Gastrocnemius medialis (tissue), 4 donors: ENCODE data around the gene ZDHHC13.

Source experiments
- POLR2A ChIP-seq, 2 donors: fragments of 450-650 bp; IDR thresholded peaks; one replicate each; pipeline ENCODE4 v1.6.1; 2017; ENCODE audit warnings: antibody characterized with exemption in 2 of 2, mild to moderate bottlenecking in 2 of 2, moderate library complexity in 2 of 2
- TF ChIP-seq, protein P1 (sequence below), 5 experiments: fragments of 450-650 bp in 3 of 5; fragments of 200-600 bp in 2 of 5; sonication (generic) in 2 of 5; IDR thresholded peaks in 4 of 5; conservative IDR thresholded peaks in 1 of 5; 1 replicate in 4 of 5; 2 replicates in 1 of 5; pipeline ENCODE4 v1.5.1; 2016 to 2019; ENCODE audit warnings: antibody characterized with exemption in 5 of 5, mild to moderate bottlenecking in 3 of 5, moderate library complexity in 3 of 5

DNA sequence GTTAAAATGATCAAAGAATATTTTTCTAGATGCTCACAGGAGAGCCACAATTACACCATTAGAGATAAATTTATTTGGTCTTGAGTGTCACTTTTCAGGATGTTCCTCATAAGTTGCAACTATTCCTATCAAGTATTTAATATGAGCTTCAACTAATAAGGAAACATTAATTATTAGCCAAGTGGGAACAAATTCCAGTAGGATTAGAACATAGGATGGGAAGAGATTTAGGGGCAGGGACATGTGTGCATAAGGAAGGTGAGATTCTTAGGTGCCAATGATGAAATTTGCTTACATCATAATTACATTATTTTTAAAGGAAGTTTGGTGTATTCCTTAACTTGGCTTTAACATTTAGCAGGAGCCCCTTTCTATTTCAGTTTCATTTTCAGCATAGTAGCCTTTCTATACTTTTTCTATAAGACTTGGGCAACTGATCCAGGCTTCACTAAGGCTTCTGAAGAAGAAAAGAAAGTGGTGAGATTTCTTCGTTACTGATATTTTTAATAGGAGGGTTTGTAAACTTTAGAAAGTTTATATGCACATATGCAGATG lies 46.1 kb downstream of the ZDHHC13 start:
- TF ChIP-seq, protein P1, sequence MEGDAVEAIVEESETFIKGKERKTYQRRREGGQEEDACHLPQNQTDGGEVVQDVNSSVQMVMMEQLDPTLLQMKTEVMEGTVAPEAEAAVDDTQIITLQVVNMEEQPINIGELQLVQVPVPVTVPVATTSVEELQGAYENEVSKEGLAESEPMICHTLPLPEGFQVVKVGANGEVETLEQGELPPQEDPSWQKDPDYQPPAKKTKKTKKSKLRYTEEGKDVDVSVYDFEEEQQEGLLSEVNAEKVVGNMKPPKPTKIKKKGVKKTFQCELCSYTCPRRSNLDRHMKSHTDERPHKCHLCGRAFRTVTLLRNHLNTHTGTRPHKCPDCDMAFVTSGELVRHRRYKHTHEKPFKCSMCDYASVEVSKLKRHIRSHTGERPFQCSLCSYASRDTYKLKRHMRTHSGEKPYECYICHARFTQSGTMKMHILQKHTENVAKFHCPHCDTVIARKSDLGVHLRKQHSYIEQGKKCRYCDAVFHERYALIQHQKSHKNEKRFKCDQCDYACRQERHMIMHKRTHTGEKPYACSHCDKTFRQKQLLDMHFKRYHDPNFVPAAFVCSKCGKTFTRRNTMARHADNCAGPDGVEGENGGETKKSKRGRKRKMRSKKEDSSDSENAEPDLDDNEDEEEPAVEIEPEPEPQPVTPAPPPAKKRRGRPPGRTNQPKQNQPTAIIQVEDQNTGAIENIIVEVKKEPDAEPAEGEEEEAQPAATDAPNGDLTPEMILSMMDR (IDR thresholded peaks at IDR 0.05 in 4 of 5, conservative IDR thresholded peaks at IDR 0.05 in 1 of 5): no peak
- TF ChIP-seq POLR2A (IDR thresholded peaks at IDR 0.05): no peak
